ENCODE measurements around the gene EGFL6.

Gene EGFL6

DNA sequence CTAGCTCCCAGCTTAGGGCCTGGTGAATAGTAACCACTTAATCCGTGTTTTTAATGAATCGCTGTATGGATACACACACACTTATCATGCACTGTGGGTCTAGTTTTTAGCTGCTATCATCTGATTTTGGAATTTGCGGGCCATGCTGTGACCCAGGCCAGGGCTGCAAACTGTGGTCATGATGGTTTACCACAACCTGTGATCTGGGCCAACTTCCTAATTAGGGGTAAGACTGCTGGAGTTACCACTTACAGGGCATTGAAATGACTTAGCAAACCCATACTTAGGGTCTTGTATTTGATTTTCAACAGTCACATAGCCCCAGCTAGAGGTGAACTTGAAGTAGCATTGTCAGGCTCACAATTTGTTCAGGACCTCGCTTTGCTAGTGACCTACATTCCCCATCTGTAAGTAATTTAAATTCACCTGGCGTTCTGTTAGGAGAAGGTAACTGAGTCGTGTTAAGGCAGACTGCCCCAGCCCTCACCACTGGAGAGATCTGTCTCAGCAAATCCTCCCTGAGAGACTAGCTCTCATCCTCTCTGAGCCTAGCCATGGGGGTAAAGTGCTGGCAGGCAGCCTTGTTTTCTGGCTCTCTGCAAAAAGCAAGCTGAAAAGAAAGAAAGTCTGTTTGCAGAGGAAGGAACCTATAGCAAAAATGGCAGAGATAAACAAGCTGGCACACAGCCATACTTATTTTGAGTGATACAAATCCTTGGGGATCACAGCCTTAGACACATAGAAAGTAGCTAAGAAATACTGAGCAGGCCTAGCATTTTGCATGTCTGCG, 33.8 kb upstream of the EGFL6 start:
- POLR2A ChIA-PET, result no interaction called here
- CTCF ChIA-PET, result no interaction called here
- TF ChIP-seq CTBP1 (IDR thresholded peaks at IDR 0.05; ENCODE audit: borderline replicate concordance) (no peak), TARDBP (IDR thresholded peaks at IDR 0.05) (no peak), BHLHE40 (IDR thresholded peaks at IDR 0.05; ENCODE audit: borderline replicate concordance) (no peak), FOXA1 (IDR thresholded peaks at IDR 0.05) (no peak), ZNF384 (IDR thresholded peaks at IDR 0.05) (no peak), FOXK2 (IDR thresholded peaks at IDR 0.05) (no peak), SP1 (IDR thresholded peaks at IDR 0.05) (no peak), L3MBTL2 (conservative IDR thresholded peaks at IDR 0.05) (no peak), LEF1 (IDR thresholded peaks at IDR 0.05; ENCODE audit: borderline replicate concordance) (no peak), NFRKB (IDR thresholded peaks at IDR 0.05) (no peak), HDGF (IDR thresholded peaks at IDR 0.05; ENCODE audit: borderline replicate concordance) (no peak), SUZ12 (IDR thresholded peaks at IDR 0.05) (no peak), ARNT (IDR thresholded peaks at IDR 0.05) (no peak), ELF4 (IDR thresholded peaks at IDR 0.05) (no peak), FOXM1 (IDR thresholded peaks at IDR 0.05; ENCODE audit: borderline replicate concordance) (no peak)
- TF ChIP-seq, protein P1, sequence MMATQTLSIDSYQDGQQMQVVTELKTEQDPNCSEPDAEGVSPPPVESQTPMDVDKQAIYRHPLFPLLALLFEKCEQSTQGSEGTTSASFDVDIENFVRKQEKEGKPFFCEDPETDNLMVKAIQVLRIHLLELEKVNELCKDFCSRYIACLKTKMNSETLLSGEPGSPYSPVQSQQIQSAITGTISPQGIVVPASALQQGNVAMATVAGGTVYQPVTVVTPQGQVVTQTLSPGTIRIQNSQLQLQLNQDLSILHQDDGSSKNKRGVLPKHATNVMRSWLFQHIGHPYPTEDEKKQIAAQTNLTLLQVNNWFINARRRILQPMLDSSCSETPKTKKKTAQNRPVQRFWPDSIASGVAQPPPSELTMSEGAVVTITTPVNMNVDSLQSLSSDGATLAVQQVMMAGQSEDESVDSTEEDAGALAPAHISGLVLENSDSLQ (IDR thresholded peaks at IDR 0.05), result no peak
- DNase-seq (ENCODE audit: extremely low spot score), result no peak

DNA sequence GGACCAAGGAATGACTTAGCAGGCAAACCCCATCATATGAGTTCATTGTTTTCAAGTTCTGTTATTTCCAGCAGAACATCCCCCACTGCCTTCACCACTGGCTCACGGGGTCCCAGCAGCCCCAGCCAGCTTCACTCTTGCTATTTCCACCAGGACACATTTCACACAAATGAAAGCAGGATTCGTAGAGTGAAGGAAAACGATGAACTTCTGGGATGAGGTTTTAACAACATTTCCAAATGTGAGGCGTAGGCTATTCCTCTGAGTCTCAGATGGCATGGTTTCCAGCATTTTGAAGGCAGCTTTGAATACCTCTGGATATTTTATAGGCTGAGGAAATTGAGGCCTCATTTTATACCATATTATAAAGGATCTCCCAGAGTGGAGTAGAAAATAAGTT, 32.9 kb upstream of the EGFL6 start:
- DNase-seq (ENCODE audit: extremely low spot score), result no peak
- ChIA-PET CTCF (no interaction called here), POLR2A (no interaction called here)
- no peak for TF ChIP-seq FOXM1 (IDR thresholded peaks at IDR 0.05; ENCODE audit: borderline replicate concordance)
- no peak for TF ChIP-seq SUZ12 (IDR thresholded peaks at IDR 0.05)
- TF ChIP-seq FOXK2 (IDR thresholded peaks at IDR 0.05), result no peak
- no peak for TF ChIP-seq ELF4 (IDR thresholded peaks at IDR 0.05)
- TF ChIP-seq BHLHE40 (IDR thresholded peaks at IDR 0.05; ENCODE audit: borderline replicate concordance), result no peak
- no peak for TF ChIP-seq NFRKB (IDR thresholded peaks at IDR 0.05)
- TF ChIP-seq CTBP1 (IDR thresholded peaks at IDR 0.05; ENCODE audit: borderline replicate concordance), result no peak
- no peak for TF ChIP-seq FOXA1 (IDR thresholded peaks at IDR 0.05)
- TF ChIP-seq ARNT (IDR thresholded peaks at IDR 0.05), result no peak
- TF ChIP-seq LEF1 (IDR thresholded peaks at IDR 0.05; ENCODE audit: borderline replicate concordance), result no peak
- no peak for TF ChIP-seq ZNF384 (IDR thresholded peaks at IDR 0.05)
- no peak for TF ChIP-seq TARDBP (IDR thresholded peaks at IDR 0.05)
- TF ChIP-seq SP1 (IDR thresholded peaks at IDR 0.05), result no peak
- TF ChIP-seq, protein P1 (IDR thresholded peaks at IDR 0.05), result no peak

DNA sequence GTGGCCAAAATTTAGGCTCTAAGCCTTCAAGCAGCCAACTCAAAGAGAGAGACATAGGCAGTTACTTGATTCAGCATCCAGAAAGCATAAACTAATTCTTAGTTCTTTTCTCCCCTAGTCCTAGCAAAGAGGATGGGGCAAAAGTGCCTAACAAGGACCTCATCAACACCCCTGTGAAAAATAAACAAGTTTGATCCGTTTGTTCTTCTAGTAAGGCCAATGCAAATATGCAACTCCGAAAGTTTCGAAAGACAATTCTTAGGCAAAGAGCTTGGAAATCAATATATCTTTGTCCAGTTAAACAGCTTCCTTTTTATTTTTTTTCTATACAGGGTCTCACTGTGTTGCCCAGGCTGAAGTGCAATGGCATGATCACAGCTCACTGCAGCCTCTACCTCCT, 31.0 kb upstream of the EGFL6 start:
- POLR2A ChIA-PET, result no interaction called here
- TF ChIP-seq BHLHE40 (IDR thresholded peaks at IDR 0.05; ENCODE audit: borderline replicate concordance), result no peak
- no peak for TF ChIP-seq TARDBP (IDR thresholded peaks at IDR 0.05)
- CTCF ChIA-PET, result interaction anchor here (1.0 kb wide), 1 partner anchor 50 kb away, joined by 3 read pairs; no protein-coding TSS in a partner anchor
- DNase-seq (ENCODE audit: extremely low spot score), result no peak

DNA sequence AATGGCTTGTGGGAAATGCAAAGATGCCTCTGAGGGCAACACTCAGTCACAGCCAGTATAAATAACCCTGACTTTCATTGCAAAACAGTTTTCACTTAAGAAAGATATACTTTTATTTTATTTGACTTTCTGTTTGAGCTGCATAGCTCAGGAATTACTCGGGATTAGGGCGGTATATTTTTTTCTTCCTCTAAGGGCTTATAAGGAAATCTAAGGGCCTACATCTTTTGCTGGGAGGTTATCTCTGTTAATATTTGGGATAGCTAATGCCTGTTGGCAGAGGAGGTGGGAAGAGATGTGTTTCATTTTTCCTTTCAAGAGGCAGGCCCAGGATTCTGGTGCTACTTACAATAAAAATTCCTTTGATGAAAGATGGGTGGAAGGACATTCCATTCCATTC, 28.8 kb upstream of the EGFL6 start:
- no peak for DNase-seq (ENCODE audit: extremely low spot score)
- ChIA-PET CTCF (no interaction called here), POLR2A (no interaction called here)
- TF ChIP-seq FOXM1 (IDR thresholded peaks at IDR 0.05; ENCODE audit: borderline replicate concordance), result no peak
- no peak for TF ChIP-seq ZNF384 (IDR thresholded peaks at IDR 0.05)
- TF ChIP-seq SP1 (IDR thresholded peaks at IDR 0.05), result no peak
- TF ChIP-seq LEF1 (IDR thresholded peaks at IDR 0.05; ENCODE audit: borderline replicate concordance), result no peak
- TF ChIP-seq HDGF (IDR thresholded peaks at IDR 0.05; ENCODE audit: borderline replicate concordance), result no peak
- TF ChIP-seq CTBP1 (IDR thresholded peaks at IDR 0.05; ENCODE audit: borderline replicate concordance), result no peak
- TF ChIP-seq FOXK2 (IDR thresholded peaks at IDR 0.05), result no peak
- TF ChIP-seq TARDBP (IDR thresholded peaks at IDR 0.05), result no peak
- TF ChIP-seq, protein P1 (IDR thresholded peaks at IDR 0.05), result no peak
- no peak for TF ChIP-seq SUZ12 (IDR thresholded peaks at IDR 0.05)
- TF ChIP-seq ELF4 (IDR thresholded peaks at IDR 0.05), result no peak
- TF ChIP-seq FOXA1 (IDR thresholded peaks at IDR 0.05), result no peak

DNA sequence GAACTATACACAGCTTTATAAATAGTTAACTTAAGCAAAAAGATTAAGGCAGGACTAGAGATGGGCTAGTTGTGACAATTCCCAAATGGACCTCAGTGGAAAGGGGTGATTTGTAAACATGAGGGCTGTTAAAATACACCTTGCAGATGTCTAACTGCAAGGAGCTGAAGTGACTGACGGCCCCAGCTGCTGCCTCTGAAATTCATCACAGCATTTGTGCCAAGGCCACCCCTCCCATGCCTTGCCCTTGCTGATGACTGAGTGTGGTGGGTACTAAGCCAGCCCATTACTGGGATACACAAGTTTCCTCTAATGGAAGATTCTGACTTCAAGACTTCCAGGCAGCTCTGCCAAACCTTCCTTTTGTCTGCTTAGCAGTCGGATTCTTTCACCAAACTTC, 23.7 kb upstream of the EGFL6 start:
- TF ChIP-seq, protein P1 (IDR thresholded peaks at IDR 0.05), result no peak
- TF ChIP-seq TARDBP (IDR thresholded peaks at IDR 0.05), result no peak
- no peak for TF ChIP-seq L3MBTL2 (conservative IDR thresholded peaks at IDR 0.05)
- TF ChIP-seq CTBP1 (IDR thresholded peaks at IDR 0.05; ENCODE audit: borderline replicate concordance), result no peak
- TF ChIP-seq FOXA1 (IDR thresholded peaks at IDR 0.05), result no peak
- no peak for TF ChIP-seq FOXM1 (IDR thresholded peaks at IDR 0.05; ENCODE audit: borderline replicate concordance)
- no peak for TF ChIP-seq BHLHE40 (IDR thresholded peaks at IDR 0.05; ENCODE audit: borderline replicate concordance)
- no peak for TF ChIP-seq NFRKB (IDR thresholded peaks at IDR 0.05)
- no peak for TF ChIP-seq SP1 (IDR thresholded peaks at IDR 0.05)
- TF ChIP-seq ELF4 (IDR thresholded peaks at IDR 0.05), result no peak
- TF ChIP-seq ARNT (IDR thresholded peaks at IDR 0.05), result no peak
- no peak for TF ChIP-seq SUZ12 (IDR thresholded peaks at IDR 0.05)
- no peak for TF ChIP-seq LEF1 (IDR thresholded peaks at IDR 0.05; ENCODE audit: borderline replicate concordance)
- no peak for TF ChIP-seq HDGF (IDR thresholded peaks at IDR 0.05; ENCODE audit: borderline replicate concordance)
- TF ChIP-seq FOXK2 (IDR thresholded peaks at IDR 0.05), result no peak
- TF ChIP-seq ZNF384 (IDR thresholded peaks at IDR 0.05), result no peak
- POLR2A ChIA-PET, result no interaction called here
- CTCF ChIA-PET, result interaction anchor here (0.8 kb wide), 1 partner anchor 101 kb away, joined by 4 read pairs; no protein-coding TSS in a partner anchor
- DNase-seq (ENCODE audit: extremely low spot score), result no peak
